CD4-positive, alpha-beta T cell treated with Interleukin-2 at 100 ng/mL for 4 hours (primary cell): ENCODE results near the gene UST.
"Not testable (repeated sequence)": the region's sequence is repeated elsewhere in the genome, so short reads cannot be mapped to it uniquely, and the experiment has no call there.

Experiments used
- DNase-seq: peaks from one replicate; pipeline ENCODE4 v3.0.0-alpha.2; 2020; ENCODE audit warnings: low spot score

UST gene

DNA sequence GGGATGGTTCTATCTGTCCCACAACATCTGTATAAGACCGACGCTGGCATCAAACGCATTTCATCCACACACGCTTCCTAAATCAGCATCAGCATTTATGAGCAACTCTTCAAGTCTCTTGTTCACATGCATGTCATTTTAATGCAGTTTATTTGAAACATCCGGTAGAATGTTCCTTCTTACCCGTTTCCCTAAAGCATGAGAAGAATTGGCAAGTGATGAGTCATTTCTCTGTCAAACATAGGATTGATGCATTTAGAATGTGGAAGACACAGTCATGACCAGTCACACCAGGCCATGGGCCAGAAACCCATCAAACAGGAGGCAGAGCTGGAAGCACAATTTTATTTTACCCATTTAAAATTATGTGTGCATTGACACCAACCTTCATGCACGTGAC lies 122.8 kb downstream of the UST start:
- no peak for DNase-seq

DNA sequence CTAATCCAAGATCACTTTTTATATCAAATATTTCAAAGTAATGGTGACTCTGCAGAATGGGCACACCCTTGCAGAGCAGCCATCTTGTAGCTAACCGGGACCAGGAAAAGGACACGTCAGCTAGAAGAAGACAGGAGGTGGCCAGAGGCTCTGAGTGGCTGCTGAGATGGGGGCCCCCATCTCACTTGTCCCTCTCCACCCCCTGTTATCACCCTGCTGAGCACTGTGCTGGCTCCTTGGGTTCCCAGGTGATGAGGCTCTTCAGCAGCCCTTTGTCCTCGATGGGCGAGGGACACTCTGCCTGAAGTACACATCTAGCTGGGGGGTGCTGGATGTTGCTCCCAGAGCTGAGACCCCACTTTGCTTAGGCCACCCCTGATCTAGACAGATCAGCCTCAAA lies 126.3 kb downstream of the UST start:
- DNase-seq, result no peak

DNA sequence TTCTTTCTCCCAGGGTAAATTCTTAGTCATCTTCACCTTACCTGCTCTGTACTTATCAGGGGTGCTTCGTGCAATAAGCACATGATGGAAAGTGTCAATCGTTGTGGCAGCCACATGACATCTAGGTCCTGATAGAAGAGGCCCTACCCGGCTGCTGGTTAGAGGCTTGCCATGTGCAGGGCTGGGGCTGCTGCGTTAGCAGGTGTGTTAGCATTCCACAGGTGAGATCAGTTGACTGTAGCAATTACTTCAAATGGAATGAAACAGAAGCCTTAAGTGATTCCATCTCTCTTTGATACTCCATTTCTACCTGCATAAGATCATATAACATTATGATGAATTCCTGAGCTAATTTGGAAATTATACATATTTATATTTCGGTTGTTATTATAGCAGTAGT lies 127.0 kb downstream of the UST start:
- no peak for DNase-seq

DNA sequence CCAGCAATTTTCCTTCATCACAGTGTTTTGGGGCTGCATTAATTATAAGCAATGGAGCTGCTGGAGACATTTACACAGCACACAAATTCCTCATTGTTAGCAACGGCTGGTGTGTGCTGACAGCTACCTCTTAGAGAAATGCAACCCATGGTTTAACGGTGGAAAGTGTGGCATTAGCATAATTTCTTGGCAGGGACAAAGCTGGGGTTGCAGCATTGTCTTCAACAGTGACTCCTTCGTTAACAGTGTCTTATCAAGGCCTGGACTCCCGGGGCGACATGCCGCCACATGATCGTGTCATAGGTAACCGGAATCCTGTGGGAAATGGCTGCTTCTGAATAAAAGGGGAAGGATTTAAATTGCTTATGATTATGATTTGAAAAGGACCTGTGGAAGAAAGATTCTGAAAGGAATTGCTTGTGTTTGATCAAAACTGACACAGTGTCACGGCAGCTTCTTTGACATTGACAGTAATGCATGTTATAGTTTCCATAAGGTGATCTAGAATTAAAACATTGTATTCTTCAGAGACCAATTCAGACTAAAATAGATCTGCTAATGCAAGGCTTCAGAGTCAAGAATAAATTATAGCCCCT lies 128.0 kb downstream of the UST start:
- no peak for DNase-seq

DNA sequence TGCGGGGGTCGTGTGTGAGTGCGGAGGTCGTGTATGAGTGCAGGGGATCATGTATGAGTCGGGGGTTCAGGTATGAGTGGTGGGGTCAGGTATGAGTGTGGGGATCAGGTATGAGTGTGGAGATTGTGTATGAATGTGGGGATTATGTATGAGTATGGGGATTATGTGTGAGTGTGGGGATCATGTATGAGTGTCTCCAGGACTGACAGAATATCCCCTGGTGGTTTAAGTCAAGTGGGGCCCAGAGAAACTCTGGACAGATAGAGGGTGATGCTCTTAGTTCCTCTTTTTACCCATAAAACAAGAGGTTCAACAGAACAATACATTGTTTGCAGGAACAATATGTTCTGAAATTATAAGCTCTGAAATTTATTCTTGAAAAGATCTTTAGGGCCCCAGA lies 131.9 kb downstream of the UST start:
- no peak for DNase-seq

DNA sequence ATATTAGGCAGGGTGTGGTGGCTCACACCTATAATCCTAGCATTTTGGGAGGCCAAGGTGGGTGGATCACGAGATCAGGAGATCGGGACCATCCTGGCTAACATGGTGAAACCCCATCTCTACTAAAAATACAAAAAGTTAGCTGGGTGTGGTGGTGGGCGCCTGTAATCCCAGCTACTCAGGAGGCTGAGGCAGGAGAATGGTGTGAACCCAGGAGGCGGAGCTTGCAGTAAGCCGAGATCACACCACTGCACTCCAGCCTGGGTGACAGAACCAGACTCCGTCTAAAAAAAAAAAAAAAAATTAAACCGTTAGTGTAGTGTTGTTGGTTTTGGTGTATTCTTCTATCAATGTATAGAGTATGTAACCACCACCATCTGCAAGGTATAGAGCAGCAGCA lies 133.9 kb downstream of the UST start:
- DNase-seq, result not testable (repeated sequence)

DNA sequence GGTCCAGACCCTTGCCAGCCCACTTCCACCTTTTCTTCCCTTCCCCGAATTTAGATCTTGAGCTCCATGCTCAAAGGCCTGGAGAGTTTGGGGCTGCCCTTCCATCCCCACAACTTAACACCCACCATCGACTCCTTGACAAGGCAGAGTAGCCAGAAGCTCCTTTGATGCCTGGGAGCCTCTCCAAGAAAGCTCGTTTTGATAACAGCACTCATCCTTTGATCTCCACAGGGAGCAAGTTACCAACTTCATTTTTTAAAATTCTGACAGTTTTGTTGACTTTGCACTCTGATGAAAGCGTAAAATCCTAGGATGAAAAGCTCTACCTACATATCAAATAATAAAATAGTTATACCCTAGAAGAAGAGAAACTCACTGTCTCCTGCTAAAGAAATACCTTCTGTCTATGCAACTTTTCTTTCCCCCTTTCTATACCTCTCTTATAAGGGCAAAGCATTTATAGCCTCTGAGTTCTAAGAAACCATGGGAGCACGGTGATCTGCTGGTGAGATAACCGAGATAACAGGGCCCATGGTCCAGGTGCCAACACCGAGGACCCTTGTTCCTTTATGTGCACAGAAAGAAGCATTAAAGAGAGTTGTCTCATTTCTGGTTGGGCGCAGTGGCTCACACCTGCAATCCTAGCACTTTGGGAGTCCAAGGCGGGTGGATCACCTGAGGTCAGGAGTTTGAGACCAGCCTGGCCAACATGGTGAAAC lies 134.9 kb downstream of the UST start:
- DNase-seq, result no peak

DNA sequence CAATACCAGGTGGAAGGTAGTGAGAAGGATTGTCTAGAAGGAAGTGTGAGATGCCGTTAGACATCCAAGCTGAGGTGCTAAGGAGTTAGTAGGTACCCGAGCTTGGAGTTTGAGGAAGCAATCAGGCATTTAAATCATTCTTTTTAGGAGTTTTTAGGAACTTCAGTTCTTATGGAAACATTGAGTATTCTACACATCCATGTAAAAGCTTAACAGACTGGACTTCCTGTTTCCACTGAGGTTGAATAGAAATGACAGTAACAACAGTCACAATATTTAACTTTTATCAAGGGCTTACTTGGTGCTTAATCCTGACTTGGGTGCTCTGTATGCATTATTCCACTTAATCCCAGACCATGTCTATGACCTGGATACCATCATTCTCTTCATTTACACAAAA lies 136.4 kb downstream of the UST start:
- no peak for DNase-seq

DNA sequence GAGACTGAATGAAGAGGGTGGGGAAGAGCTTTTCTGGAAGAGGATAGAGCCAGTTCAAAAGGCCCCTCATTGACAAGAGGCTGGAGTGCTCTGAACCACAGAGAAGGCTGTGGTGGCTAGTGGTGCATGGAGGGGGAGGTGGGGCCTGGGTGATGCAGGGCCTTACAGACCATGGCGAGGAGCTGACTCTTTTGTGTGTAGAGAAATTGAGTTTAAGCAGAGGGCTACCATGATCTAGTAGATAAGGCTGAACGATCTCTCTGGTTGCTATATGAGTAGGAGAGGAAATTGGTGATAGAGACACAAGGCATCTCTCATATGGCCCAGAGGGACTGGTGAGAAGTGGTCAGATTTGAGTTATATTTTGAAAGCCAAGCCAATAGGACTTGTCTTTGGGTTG lies 137.6 kb downstream of the UST start:
- no peak for DNase-seq

DNA sequence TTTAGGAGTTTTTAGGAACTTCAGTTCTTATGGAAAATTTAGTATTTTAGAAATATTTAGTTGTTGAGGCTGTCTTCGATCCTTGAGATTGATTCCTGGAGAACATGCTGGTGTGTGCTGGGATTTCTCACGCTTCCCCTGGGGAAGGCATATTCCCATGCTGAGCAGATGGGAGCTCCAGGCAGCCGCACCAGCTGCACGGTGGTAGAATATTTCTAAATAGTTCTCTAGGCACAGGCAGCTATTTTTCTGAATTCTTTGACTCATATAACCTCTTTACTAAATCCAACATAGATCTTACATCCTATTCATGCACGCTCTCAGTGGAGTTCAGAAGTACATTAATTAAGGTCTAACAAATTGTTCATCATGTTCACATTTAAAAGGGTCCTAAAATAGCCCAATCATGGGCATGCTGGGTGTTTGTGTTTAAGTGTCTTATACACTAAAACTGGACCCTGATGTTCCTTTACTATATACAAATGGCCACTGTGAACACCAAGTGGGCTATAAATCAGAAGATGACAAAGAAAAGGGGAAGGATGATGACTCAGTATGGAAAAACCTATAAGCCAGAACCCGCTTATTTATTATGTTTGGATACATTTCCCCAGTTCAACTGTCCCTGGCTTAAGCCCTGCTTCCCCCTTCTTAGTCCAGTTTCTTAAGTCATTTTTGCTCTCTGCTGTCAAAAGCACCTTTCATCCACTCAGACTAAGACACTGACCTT lies 138.5 kb downstream of the UST start:
- DNase-seq, result no peak

DNA sequence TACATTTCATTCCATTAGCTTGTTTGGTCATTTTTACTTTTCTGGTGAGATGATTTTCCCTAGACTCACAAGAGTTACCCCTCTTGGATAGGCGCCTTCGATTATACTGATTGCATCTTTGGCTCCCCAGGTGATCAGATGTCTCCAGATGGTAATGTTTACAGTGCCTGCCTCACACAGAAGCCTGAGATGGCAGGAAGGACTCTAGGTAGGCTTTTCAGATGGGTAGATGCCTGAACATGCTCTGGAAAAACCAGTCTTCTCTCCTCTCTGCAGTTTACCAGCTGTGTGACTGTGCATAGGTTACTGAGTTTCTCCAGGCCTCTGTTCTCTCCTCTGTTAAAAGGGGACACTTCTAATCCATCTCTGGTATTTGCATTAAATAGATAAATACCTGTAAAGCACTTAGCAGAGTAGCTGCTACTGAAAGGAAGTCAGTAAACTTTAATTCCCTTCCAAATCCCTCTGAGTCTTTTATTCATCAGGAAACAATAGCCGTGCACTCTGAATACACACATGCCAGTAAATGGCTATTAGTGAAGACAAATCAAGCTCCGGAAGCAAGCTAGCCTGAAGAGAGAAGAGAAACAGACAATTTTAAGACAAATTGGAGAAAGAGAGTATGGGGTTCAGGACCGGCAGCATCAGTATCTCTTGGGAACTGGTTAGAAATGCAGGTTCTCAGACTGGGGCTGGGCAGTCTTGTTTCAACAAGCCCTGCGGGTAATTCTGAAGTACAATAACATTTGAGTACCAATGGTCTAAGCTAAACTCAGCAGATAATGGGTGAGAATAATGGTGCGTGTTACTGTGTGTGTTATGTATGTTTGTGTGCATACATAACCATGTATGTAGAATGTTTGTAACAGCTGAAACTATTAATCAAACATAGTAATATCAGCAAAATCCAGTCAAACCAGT lies 139.4 kb downstream of the UST start:
- no peak for DNase-seq

DNA sequence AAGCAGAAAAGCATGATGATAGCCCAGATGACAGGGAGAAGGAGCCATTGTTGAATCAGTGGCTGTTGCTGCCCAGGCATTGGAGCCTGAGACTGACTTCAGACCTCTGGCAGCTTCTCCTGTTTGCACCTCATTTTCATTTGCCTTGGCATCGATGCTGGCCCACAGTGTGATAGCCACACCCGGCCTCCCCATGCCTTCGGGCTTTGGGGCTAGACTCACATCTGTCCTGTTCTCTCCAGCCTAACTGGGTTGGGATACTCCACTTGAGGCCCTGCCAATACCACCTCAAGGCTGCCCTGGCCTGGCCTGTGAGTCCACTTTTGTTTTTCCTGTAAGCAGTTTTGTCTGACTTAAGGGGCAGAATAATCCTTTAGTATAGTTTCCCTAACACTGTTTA lies 140.4 kb downstream of the UST start:
- DNase-seq, result no peak

DNA sequence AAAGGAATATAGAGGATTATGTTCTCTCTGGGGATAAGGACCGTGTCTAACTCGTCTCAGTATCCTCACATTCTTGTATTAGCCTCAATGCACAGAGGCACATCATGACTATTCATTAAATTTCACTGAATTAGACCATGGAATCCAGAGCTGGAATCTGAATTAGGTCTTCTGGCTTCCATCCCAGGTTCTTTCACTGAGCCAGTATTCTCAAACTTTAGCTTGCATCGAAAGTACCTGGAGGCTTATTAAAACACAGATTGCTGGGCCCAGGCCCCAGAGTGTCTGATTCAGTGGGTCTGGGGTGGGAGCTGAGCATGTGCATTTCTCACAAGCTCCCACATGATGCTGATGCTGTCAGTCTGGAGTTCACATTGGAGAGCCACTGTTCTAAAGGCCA lies 142.0 kb downstream of the UST start:
- no peak for DNase-seq

DNA sequence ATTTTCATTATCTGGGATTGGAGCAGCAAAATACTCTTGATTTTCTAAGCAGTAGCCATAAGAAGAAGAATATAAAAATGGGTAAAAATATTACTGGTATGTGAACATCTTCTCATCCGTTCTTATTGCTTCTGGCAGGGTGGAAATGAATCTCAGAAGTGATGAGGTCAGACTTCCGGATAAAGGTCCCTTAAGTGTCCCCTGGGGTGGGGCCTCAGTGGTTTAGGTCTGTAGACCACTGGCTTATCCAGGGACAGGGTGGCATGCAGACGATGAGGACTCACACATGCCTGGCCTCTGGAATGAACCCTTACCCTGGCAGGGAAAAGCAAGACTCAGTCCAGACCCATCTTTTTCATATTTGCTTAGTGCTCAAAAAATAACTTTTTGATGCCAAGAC lies 143.3 kb downstream of the UST start:
- DNase-seq, result no peak

DNA sequence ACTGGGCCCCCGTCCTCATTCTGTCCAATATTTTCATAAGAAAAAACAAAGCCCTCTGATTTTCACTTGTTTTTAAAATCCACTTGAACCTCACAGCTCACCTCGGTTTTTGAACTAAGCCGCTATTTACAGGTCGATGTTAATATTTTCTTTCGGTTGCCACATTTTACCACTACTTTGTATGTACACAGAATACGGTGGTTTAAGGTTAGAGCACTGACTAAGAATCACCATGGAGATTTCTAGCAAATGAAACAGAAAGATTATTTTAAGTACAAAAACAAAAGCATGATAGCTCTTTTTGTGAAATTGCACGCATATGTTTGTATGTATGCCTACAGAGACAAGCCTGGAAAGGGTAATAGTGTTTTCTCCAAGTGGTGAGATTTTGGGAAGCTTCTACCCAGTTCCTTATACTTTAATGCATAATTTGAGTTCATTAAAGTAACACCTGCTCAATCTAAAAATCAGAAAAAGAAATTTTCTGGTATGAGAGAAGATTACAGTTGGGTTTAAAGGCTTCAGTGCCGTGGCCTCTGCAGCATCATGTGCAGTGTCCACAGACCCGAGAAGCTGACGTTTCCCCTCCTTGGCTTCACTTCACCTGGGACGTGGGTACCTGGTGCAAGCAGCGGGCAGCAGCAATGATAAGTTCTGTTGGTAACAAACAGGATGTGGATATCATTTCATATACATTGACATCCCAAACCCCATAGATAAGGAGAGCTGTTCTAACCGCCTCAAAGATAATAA lies 144.0 kb downstream of the UST start:
- no peak for DNase-seq

DNA sequence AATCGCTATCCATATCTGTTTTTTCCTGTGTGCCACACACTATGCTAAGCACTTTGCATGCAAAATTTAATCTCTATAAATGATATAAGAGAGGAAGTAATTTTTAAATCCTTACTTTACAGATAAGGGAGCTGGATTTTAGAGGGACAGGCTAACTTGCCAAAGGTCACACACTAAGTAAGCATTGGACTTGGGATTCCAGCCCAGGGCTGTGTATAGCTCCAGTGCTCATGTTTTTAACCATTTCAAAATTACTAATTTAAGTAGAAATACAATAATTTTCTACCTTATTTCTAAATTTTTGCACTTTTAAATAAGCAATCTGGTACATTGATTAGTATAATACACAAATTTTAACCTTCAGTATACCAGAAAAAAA lies 144.6 kb downstream of the UST start:
- DNase-seq, result no peak

DNA sequence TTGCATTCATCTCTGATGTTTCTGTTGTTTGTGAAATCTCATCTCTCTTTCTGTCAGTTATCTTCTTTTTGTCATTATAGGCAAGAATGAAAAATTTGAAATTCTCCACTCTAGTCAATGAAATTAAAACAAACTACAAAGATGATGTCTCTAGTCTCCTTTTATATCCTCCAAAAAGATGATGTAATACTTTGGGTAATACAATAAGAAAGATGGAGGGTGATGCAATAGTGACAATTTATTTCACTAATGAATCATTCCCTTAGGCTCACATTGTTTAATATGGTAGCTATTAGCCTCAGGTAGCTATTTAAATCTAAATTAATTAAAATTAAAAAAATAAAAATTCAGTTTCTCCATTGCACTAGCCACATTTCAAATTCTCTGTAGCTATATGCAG lies 145.4 kb downstream of the UST start:
- DNase-seq, result no peak

DNA sequence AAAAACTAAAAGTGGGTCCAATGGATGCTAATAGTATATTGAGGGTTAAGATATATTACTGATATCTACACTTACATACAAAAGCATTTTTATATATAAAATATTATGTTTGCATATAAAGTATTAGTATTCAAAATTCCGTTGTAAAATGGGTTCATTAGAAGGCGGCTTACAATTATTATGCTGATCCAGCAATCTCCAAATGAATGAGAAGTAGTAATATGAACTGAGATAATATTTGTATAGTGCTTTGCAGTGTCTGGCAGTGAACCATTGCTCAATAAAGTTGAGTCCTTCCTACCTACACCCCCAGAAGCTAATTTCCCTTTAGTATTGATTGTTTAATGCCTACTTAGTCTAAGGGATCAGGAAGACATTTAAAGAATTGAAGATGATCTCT lies 146.2 kb downstream of the UST start:
- DNase-seq, result no peak

DNA sequence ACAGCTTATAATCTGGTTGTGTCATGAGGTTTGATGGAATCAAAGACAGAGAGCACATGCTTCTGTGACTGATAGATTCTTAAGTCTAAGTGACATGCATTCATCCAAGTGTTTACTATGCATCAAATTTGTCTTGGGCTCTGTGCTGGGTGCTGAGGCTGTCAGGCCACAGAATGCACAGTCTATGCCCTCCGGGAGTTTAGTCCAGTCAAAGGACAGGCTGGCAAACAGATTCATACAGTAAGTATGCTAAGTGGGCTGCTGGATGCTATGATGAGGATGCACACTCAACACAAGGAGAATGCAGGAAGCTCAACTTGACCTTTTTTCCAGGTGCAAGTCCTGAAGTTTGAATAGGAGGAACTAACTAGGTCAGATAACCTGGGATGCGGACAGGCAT lies 146.7 kb downstream of the UST start:
- no peak for DNase-seq

DNA sequence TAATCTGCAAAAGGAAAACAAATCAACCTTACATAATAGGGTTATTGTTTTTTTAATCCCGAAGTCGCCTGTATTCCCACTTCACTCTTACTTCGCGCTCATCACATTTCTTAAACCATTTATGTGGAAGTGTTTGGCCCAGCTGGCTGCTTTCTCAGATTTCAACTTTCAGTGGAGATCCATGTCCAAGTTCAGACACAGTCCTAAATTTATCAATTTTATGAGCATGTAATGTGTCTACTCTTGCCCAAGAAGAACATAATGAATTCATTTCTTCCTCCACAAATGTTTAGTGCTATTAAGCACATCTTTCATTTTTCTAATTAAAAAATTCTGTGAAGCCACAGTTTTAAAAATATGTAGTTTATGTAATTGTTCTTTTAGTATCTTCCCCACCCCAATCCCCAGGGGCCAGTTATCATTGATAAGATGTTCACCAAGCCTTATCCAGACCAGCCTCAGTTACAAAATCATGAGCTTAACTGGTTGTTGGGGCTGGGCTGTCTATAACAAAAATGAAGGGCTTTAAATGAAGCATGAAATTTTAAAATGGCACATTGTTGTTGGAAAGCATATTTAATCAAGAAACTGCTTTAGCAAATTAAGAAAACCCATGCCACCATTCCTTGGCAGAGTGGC lies 151.7 kb downstream of the UST start:
- DNase-seq, result no peak
